T-helper 17 cell (primary cell): ENCODE results near the gene CHD1. TPM values are rescaled to one million over a fixed set of nuclear protein-coding genes. Genes with fewer than 3 reads are reported as not detected.

ENCODE experiments used
- ATAC-seq: fragments of 150-1000 bp; cut with Tn5 transposase; 2 replicates; pipeline ENCODE4 v1.10.0; 2021; ENCODE audit warnings: mild to moderate bottlenecking, moderate library complexity
- DNase-seq, 3 donors: peaks; one replicate each; pipeline versions ENCODE4 v3.0.0 to v3.0.0-alpha.2; 2020 to 2021
- H3K9me3 ChIP-seq: one replicate; pipeline ENCODE4 v1.7.0; 2013; ENCODE audit warnings: low read length, mild to moderate bottlenecking; ENCODE audit not compliant: control insufficient read depth, poor library complexity, severe bottlenecking
- H3K27ac Mint-ChIP-seq: one replicate; pipeline ENCODE4 v1.8.0; 2022; ENCODE audit warnings: mild to moderate bottlenecking, moderate library complexity, mixed read lengths
- H3K27me3 Mint-ChIP-seq: one replicate; pipeline ENCODE4 v1.8.0; 2022; ENCODE audit warnings: mixed read lengths
- H3K36me3 Mint-ChIP-seq: one replicate; pipeline ENCODE4 v1.8.0; 2022; ENCODE audit warnings: low read depth, mixed read lengths
- H3K4me1 Mint-ChIP-seq: one replicate; pipeline ENCODE4 v1.8.0; 2022; ENCODE audit warnings: mild to moderate bottlenecking, mixed read lengths
- H3K4me3 Mint-ChIP-seq: one replicate; pipeline ENCODE4 v1.8.0; 2022; ENCODE audit warnings: mild to moderate bottlenecking, moderate library complexity, mixed read lengths
- total RNA-seq, 4 donors: library from RNA in 2 of 4; stranded (reverse) in 2 of 4; gene quantifications; one replicate each; pipeline ENCODE4 v1.2.3 and lab custom pipeline; 2022 to 2026

The CHD1 gene
- total RNA-seq, 2 donors from 2014 or later, result 170 to 199 TPM

- H3K9me3 ChIP-seq, result no peaks in the 10 kb centered on the region
- H3K27me3 Mint-ChIP-seq, result no peaks in the 10 kb centered on the region
- peaks cover 7% of the 10 kb centered on the region for H3K36me3 Mint-ChIP-seq
- peak overlapping the region; percentile 92 for H3K27ac Mint-ChIP-seq
- DNase-seq, result no peak
- ATAC-seq, result peak; percentile 73
- peaks cover 36% of the 10 kb centered on the region for H3K4me1 Mint-ChIP-seq
- peak overlapping the region; percentile 99 for H3K4me3 Mint-ChIP-seq
Observed at GRCh38 chr5:98929710-98930298, 997 bp upstream of the CHD1 start.

GRCh38 chr5:98927989-98928872 is 576 bp downstream of the CHD1 start:
- no peaks in the 10 kb centered on the region for H3K27me3 Mint-ChIP-seq
- peak; percentile 25 to 37 (median 26) for DNase-seq
- H3K4me3 Mint-ChIP-seq, result peak overlapping the region; percentile 99
- peak; percentile 12 for ATAC-seq
- no peaks in the 10 kb centered on the region for H3K9me3 ChIP-seq
- H3K36me3 Mint-ChIP-seq, result peaks cover 7% of the 10 kb centered on the region
- peaks cover 28% of the 10 kb centered on the region for H3K4me1 Mint-ChIP-seq
- peak overlapping the region; percentile 99 for H3K27ac Mint-ChIP-seq

GRCh38 chr5:98927242-98927988 is 1.4 kb downstream of the CHD1 start:
- Mint-ChIP-seq H3K36me3 (peaks cover 10% of the 10 kb centered on the region), H3K27ac (peak overlapping the region; percentile 99), H3K4me3 (peak overlapping the region; percentile 99), H3K27me3 (no peaks in the 10 kb centered on the region), H3K4me1 (peaks cover 27% of the 10 kb centered on the region)
- no peaks in the 10 kb centered on the region for H3K9me3 ChIP-seq
- ATAC-seq, result peak; percentile 37
- DNase-seq, result peak; percentile 34 to 60 (median 49)

GRCh38 chr5:98923966-98924365 is 4.8 kb downstream of the CHD1 start:
- DNase-seq (no peak), ATAC-seq (no peak)
- H3K27me3 Mint-ChIP-seq, result no peaks in the 10 kb centered on the region
- H3K36me3 Mint-ChIP-seq, result peaks cover 8% of the 10 kb centered on the region
- peak overlapping the region; percentile 63 for H3K4me3 Mint-ChIP-seq
- H3K9me3 ChIP-seq, result no peaks in the 10 kb centered on the region
- H3K4me1 Mint-ChIP-seq, result peaks cover 39% of the 10 kb centered on the region
- no peak overlapping the region for H3K27ac Mint-ChIP-seq

GRCh38 chr5:98921947-98922505 is 6.8 kb downstream of the CHD1 start:
- peaks cover 35% of the 10 kb centered on the region for H3K4me1 Mint-ChIP-seq
- H3K9me3 ChIP-seq, result no peaks in the 10 kb centered on the region
- H3K4me3 Mint-ChIP-seq, result peak overlapping the region; percentile 21
- peak overlapping the region; percentile 41 for H3K27ac Mint-ChIP-seq
- peaks cover 3% of the 10 kb centered on the region for H3K36me3 Mint-ChIP-seq
- DNase-seq (no peak), ATAC-seq (no peak)
- no peaks in the 10 kb centered on the region for H3K27me3 Mint-ChIP-seq

GRCh38 chr5:98917433-98917832 is 11.4 kb downstream of the CHD1 start:
- no peaks in the 10 kb centered on the region for H3K9me3 ChIP-seq
- Mint-ChIP-seq H3K36me3 (no peaks in the 10 kb centered on the region), H3K4me1 (peaks cover 47% of the 10 kb centered on the region), H3K27ac (peak overlapping the region; percentile 11), H3K27me3 (no peaks in the 10 kb centered on the region), H3K4me3 (no peak overlapping the region)
- ATAC-seq (no peak), DNase-seq (no peak)

- H3K36me3 Mint-ChIP-seq, result no peaks in the 10 kb centered on the region
- H3K27me3 Mint-ChIP-seq, result no peaks in the 10 kb centered on the region
- no peak for ATAC-seq
- peaks cover 39% of the 10 kb centered on the region for H3K4me1 Mint-ChIP-seq
- DNase-seq, result no peak
- H3K4me3 Mint-ChIP-seq, result no peak overlapping the region
- H3K9me3 ChIP-seq, result no peaks in the 10 kb centered on the region
- peak overlapping the region; percentile 11 for H3K27ac Mint-ChIP-seq
Observed at GRCh38 chr5:98916540-98916939, 12.3 kb downstream of the CHD1 start.

GRCh38 chr5:98913911-98914310 is 14.9 kb downstream of the CHD1 start:
- peaks cover 46% of the 10 kb centered on the region for H3K4me1 Mint-ChIP-seq

GRCh38 chr5:98911280-98912040 is 17.3 kb downstream of the CHD1 start:
- Mint-ChIP-seq H3K27me3 (no peaks in the 10 kb centered on the region), H3K4me1 (peaks cover 48% of the 10 kb centered on the region), H3K27ac (peak overlapping the region; percentile 19), H3K4me3 (no peak overlapping the region), H3K36me3 (peaks cover 2% of the 10 kb centered on the region)
- no peak for DNase-seq
- ATAC-seq, result no peak
- H3K9me3 ChIP-seq, result no peaks in the 10 kb centered on the region

More at GRCh38 chr5:98913911-98914310, 14.9 kb downstream of the CHD1 start:
- no peaks in the 10 kb centered on the region for H3K9me3 ChIP-seq
- Mint-ChIP-seq H3K36me3 (no peaks in the 10 kb centered on the region), H3K27me3 (no peaks in the 10 kb centered on the region), H3K27ac (peak overlapping the region; percentile 74), H3K4me3 (no peak overlapping the region)
- ATAC-seq (peak; percentile 36), DNase-seq (no peak)

GRCh38 chr5:98909363-98909762 is 19.4 kb downstream of the CHD1 start:
- peak overlapping the region; percentile 15 for H3K4me3 Mint-ChIP-seq
- H3K9me3 ChIP-seq, result no peaks in the 10 kb centered on the region
- DNase-seq (no peak), ATAC-seq (no peak)
- peaks cover 43% of the 10 kb centered on the region for H3K4me1 Mint-ChIP-seq
- peaks cover 2% of the 10 kb centered on the region for H3K36me3 Mint-ChIP-seq
- no peaks in the 10 kb centered on the region for H3K27me3 Mint-ChIP-seq
- peak overlapping the region; percentile 82 for H3K27ac Mint-ChIP-seq

- peak overlapping the region; percentile 58 for H3K4me3 Mint-ChIP-seq
- DNase-seq (no peak), ATAC-seq (no peak)
- H3K36me3 Mint-ChIP-seq, result peaks cover 2% of the 10 kb centered on the region
- H3K27ac Mint-ChIP-seq, result peak overlapping the region; percentile 87
- H3K4me1 Mint-ChIP-seq, result peaks cover 37% of the 10 kb centered on the region
- no peaks in the 10 kb centered on the region for H3K27me3 Mint-ChIP-seq
- H3K9me3 ChIP-seq, result no peaks in the 10 kb centered on the region
Observed at GRCh38 chr5:98907951-98908350, 20.9 kb downstream of the CHD1 start.

- ATAC-seq (peak; percentile 24), DNase-seq (no peak)
- H3K27me3 Mint-ChIP-seq, result no peaks in the 10 kb centered on the region
- no peaks in the 10 kb centered on the region for H3K9me3 ChIP-seq
- H3K4me3 Mint-ChIP-seq, result peak overlapping the region; percentile 67
- peaks cover 2% of the 10 kb centered on the region for H3K36me3 Mint-ChIP-seq
- peak overlapping the region; percentile 87 for H3K27ac Mint-ChIP-seq
- peaks cover 39% of the 10 kb centered on the region for H3K4me1 Mint-ChIP-seq
Observed at GRCh38 chr5:98906756-98907355, 22.0 kb downstream of the CHD1 start.
